H1 (cell line): ENCODE data around the gene TNFAIP8.

Source experiments
- CREB1 ChIP-seq: IDR thresholded peaks from 2 replicates; pipeline ENCODE4 v1.6.1; 2012; ENCODE audit warnings: inconsistent platforms
- POLR2A ChIP-seq, 2 experiments: IDR thresholded peaks; 1 replicate in 1 of 2; 2 replicates in 1 of 2; pipeline ENCODE4 v1.6.1; 2011; ENCODE audit warnings: low read depth in 2 of 2, low read length in 2 of 2, mild to moderate bottlenecking in 2 of 2; ENCODE audit errors: control extremely low read depth in 1 of 2
- TF ChIP-seq, protein P1 (sequence below), 3 experiments: IDR thresholded peaks; 1 replicate in 2 of 3; 2 replicates in 1 of 3; pipeline versions ENCODE4 v1.5.1 to v1.6.1; 2011; ENCODE audit warnings: low read length in 3 of 3, mild to moderate bottlenecking in 3 of 3, inconsistent platforms in 2 of 3, low read depth in 1 of 3, moderate library complexity in 1 of 3; ENCODE audit not compliant: insufficient read depth in 1 of 3; ENCODE audit errors: control extremely low read depth in 1 of 3

DNA sequence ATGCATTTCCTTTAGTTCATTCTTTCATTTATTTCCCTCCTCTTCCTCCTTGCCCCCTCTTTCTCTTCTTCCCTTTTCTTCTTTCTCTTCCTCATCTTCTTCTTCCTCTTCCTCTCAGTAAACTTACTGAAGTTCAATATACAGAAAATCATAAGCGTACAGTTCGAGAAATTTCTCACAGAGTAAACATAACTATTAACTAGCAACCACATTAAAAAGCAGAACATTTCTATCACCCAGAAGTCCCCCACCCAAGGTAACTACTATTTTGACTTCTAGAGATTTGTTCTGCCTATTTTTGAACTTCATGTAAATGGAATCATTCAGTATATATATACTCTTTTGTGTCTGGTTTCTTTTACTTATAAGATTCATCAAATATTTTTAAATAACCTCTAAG lies 48.2 kb downstream of the TNFAIP8 start:
- TF ChIP-seq, protein P1, sequence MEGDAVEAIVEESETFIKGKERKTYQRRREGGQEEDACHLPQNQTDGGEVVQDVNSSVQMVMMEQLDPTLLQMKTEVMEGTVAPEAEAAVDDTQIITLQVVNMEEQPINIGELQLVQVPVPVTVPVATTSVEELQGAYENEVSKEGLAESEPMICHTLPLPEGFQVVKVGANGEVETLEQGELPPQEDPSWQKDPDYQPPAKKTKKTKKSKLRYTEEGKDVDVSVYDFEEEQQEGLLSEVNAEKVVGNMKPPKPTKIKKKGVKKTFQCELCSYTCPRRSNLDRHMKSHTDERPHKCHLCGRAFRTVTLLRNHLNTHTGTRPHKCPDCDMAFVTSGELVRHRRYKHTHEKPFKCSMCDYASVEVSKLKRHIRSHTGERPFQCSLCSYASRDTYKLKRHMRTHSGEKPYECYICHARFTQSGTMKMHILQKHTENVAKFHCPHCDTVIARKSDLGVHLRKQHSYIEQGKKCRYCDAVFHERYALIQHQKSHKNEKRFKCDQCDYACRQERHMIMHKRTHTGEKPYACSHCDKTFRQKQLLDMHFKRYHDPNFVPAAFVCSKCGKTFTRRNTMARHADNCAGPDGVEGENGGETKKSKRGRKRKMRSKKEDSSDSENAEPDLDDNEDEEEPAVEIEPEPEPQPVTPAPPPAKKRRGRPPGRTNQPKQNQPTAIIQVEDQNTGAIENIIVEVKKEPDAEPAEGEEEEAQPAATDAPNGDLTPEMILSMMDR (IDR thresholded peaks at IDR 0.05; ENCODE audit: control extremely low read depth in 1 of 3, insufficient read depth in 1 of 3, low read depth in 1 of 3, low read length in 3 of 3) = no peak
- TF ChIP-seq POLR2A (IDR thresholded peaks at IDR 0.05; ENCODE audit: control extremely low read depth in 1 of 2, low read depth in 2 of 2, low read length in 2 of 2) = no peak
- TF ChIP-seq CREB1 = no peak
